SK-N-SH (cell line): Measurements from ENCODE around the gene H6PD. TPM values are rescaled to one million over a fixed set of nuclear protein-coding genes. Genes with fewer than 3 reads are reported as not detected.

Source experiments
- CTCF ChIA-PET: fragments of 300-600, 350-600 bp; formaldehyde crosslinking; extraction: SDS; loops from one replicate; lab custom pipeline; 2021; lab: Yijun Ruan, JAX
- POLR2A ChIA-PET: fragments of 350-600 bp; sonication (Branson Sonifier 250); formaldehyde crosslinking; extraction: SDS; loops from one replicate; lab custom pipeline; 2020; ENCODE audit warnings: antibody characterized with exemption, inconsistent platforms; lab: Yijun Ruan, JAX
- DNase-seq: peaks from one replicate; pipeline ENCODE4 v3.0.0; 2012
- H2AFZ ChIP-seq: fragments of 200-600 bp; sonication (generic); 2 replicates; pipeline ENCODE4 v1.8.1; 2016; ENCODE audit warnings: antibody characterized with exemption, mild to moderate bottlenecking, low read depth
- H3F3A ChIP-seq: fragments of 200-600 bp; sonication (generic); replicated peaks from 2 replicates; pipeline ENCODE3; 2016; ENCODE audit warnings: antibody characterized with exemption, mild to moderate bottlenecking; ENCODE audit not compliant: insufficient read depth
- H3K27ac ChIP-seq, 2 experiments: fragments of 200-500 bp in 1 of 2; fragments of 200-600 bp in 1 of 2; sonication (Bioruptor generic) in 1 of 2; sonication (generic), shearing (Covaris generic) in 1 of 2; 2 replicates each; pipeline versions ENCODE4 v1.5.1 to v1.6.1; 2014 to 2016; ENCODE audit warnings: low read depth in 2 of 2, inconsistent platforms in 1 of 2, low read length in 1 of 2, mild to moderate bottlenecking in 1 of 2, mixed read lengths in 1 of 2
- H3K27me3 ChIP-seq: fragments of 200-600 bp; sonication (generic), shearing (Covaris generic); 2 replicates; pipeline ENCODE4 v1.6.1; 2016; ENCODE audit warnings: mixed run types; ENCODE audit not compliant: insufficient read depth
- H3K36me3 ChIP-seq, 2 experiments: fragments of 200-500 bp in 1 of 2; fragments of 200-600 bp in 1 of 2; sonication (Bioruptor generic) in 1 of 2; sonication (generic) in 1 of 2; replicated peaks in 1 of 2; 2 replicates each; pipeline versions ENCODE3 to v1.5.1; 2014 to 2016; ENCODE audit warnings: low read length in 1 of 2, mild to moderate bottlenecking in 1 of 2; ENCODE audit not compliant: insufficient read depth in 2 of 2, control insufficient read depth in 1 of 2
- H3K4me1 ChIP-seq, 2 experiments: fragments of 200-500 bp in 1 of 2; fragments of 200-600 bp in 1 of 2; sonication (Bioruptor generic) in 1 of 2; sonication (generic), shearing (Covaris generic) in 1 of 2; 2 replicates each; pipeline versions ENCODE4 v1.5.1 to v1.6.1; 2014 to 2016; ENCODE audit warnings: low read depth in 1 of 2, low read length in 1 of 2, mixed run types in 1 of 2; ENCODE audit not compliant: insufficient read depth in 2 of 2, control insufficient read depth in 1 of 2
- H3K4me2 ChIP-seq: fragments of 200-600 bp; sonication (generic), shearing (Covaris generic); 2 replicates; pipeline ENCODE4 v1.6.1; 2017; ENCODE audit warnings: mixed run types
- H3K4me3 ChIP-seq, 2 experiments: fragments of 200-500 bp in 1 of 2; fragments of 200-600 bp in 1 of 2; sonication (Bioruptor generic) in 1 of 2; sonication (generic), shearing (Covaris generic) in 1 of 2; 2 replicates each; pipeline versions ENCODE4 v1.5.1 to v1.8.1; 2014 to 2016; ENCODE audit warnings: low read depth in 2 of 2, inconsistent platforms in 1 of 2, low read length in 1 of 2, mild to moderate bottlenecking in 1 of 2, mixed read lengths in 1 of 2, moderate library complexity in 1 of 2
- H3K79me2 ChIP-seq: fragments of 200-600 bp; sonication (generic); 2 replicates; pipeline ENCODE4 v1.8.1; 2017; ENCODE audit warnings: mild to moderate bottlenecking; ENCODE audit not compliant: insufficient read depth
- H3K9ac ChIP-seq: fragments of 200-600 bp; sonication (generic); 2 replicates; pipeline ENCODE4 v1.6.1; 2017; ENCODE audit warnings: mixed run types
- H3K9me2 ChIP-seq: fragments of 200-600 bp; sonication (generic); 2 replicates; pipeline ENCODE4 v1.6.1; 2017; ENCODE audit warnings: mixed run types
- H3K9me3 ChIP-seq: fragments of 200-600 bp; sonication (generic); 2 replicates; pipeline ENCODE4 v1.6.1; 2017; ENCODE audit warnings: mixed run types, mild to moderate bottlenecking, moderate library complexity
- H4K20me1 ChIP-seq: fragments of 200-600 bp; sonication (generic); 2 replicates; pipeline ENCODE4 v1.6.1; 2017; ENCODE audit warnings: mild to moderate bottlenecking, mixed run types; ENCODE audit not compliant: insufficient read depth
- CTCF ChIP-seq: fragments of 200-600 bp; sonication (generic); IDR thresholded peaks from 2 replicates; pipeline ENCODE4 v1.6.1; 2017; ENCODE audit warnings: antibody characterized with exemption, mild to moderate bottlenecking, moderate library complexity
- EP300 ChIP-seq, 2 experiments: IDR thresholded peaks; 2 replicates each; pipeline versions ENCODE4 v1.4.0 to v1.6.1; 2012; ENCODE audit warnings: borderline replicate concordance in 1 of 2, low read depth in 1 of 2, low read length in 1 of 2
- FOSL2 ChIP-seq: IDR thresholded peaks from 2 replicates; pipeline ENCODE4 v1.4.0; 2012; ENCODE audit warnings: low read depth, mild to moderate bottlenecking, moderate library complexity, borderline replicate concordance
- GABPA ChIP-seq: IDR thresholded peaks from 2 replicates; pipeline ENCODE4 v1.4.0; 2012; ENCODE audit warnings: low read depth, mild to moderate bottlenecking
- IRF3 ChIP-seq: fragments of 150-350 bp; IDR thresholded peaks from 2 replicates; pipeline ENCODE4 v1.6.1; 2016; ENCODE audit warnings: mild to moderate bottlenecking, low read depth, low read length
- MXI1 ChIP-seq: IDR thresholded peaks from 2 replicates; pipeline ENCODE4 v1.6.1; 2012; ENCODE audit warnings: mild to moderate bottlenecking, low read depth, low read length, improper control_type of control experiment
- POLR2AphosphoS5 ChIP-seq: IDR thresholded peaks from 2 replicates; pipeline ENCODE4 v1.6.1; 2012; ENCODE audit warnings: low read depth, low read length
- RXRA ChIP-seq: IDR thresholded peaks from 2 replicates; pipeline ENCODE4 v1.4.0; 2012; ENCODE audit warnings: low read depth, mild to moderate bottlenecking, borderline replicate concordance
- SIN3A ChIP-seq: IDR thresholded peaks from 2 replicates; pipeline ENCODE4 v1.6.1; 2012; ENCODE audit warnings: low read depth, mild to moderate bottlenecking, low read length, moderate library complexity, borderline replicate concordance
- TAF1 ChIP-seq: IDR thresholded peaks from 2 replicates; pipeline ENCODE4 v1.6.1; 2012; ENCODE audit warnings: low read depth, mild to moderate bottlenecking, low read length, moderate library complexity, borderline replicate concordance
- TCF12 ChIP-seq: IDR thresholded peaks from 2 replicates; pipeline ENCODE4 v1.4.0; 2012
- USF1 ChIP-seq: IDR thresholded peaks from 2 replicates; pipeline ENCODE4 v1.4.0; 2012; ENCODE audit warnings: low read depth, borderline replicate concordance
- WGBS: methylation state at CpG from one replicate; pipeline ENCODE4 v1.1.6; 2017; ENCODE audit warnings: low lambda C conversion rate; 5-methylcytosine and 5-hydroxymethylcytosine counted together
- polyA plus RNA-seq, 3 experiments: library from polyadenylated mRNA; depleted of rRNA; stranded (reverse); fragments of >200 nt; gene quantifications; 2 replicates each; pipeline ENCODE4 v1.2.3, GENCODE V29; 2012

Gene H6PD
- polyA plus RNA-seq, 1 of the 3 experiments (the other 2 are of a cell fraction), result 19.1 TPM

- TF ChIP-seq RXRA, result no peak
- TF ChIP-seq USF1, result no peak
- no peak for TF ChIP-seq FOSL2
- TF ChIP-seq MXI1, result no peak
- no peak for TF ChIP-seq EP300 (IDR thresholded peaks at IDR 0.05; ENCODE audit: borderline replicate concordance in 1 of 2, low read depth in 1 of 2, low read length in 1 of 2)
- no peak for TF ChIP-seq GABPA
- no peak for TF ChIP-seq SIN3A
- TF ChIP-seq CTCF, result no peak
- TF ChIP-seq POLR2AphosphoS5, result no peak
- TF ChIP-seq TAF1, result no peak
- no peak for TF ChIP-seq IRF3
- no peak for TF ChIP-seq TCF12
- Histone ChIP-seq H3K9me2 (no peaks in the 10 kb centered on the region), H3K36me3 (peaks cover 0 to 25% of the 10 kb centered on the region in 2 experiments), H3K4me2 (no peak overlapping the region), H3K27ac (no peak overlapping the region), H3K9me3 (no peaks in the 10 kb centered on the region), H4K20me1 (no peaks in the 10 kb centered on the region), H3K4me3 (no peak overlapping the region), H3F3A (no peaks in the 10 kb centered on the region), H3K9ac (no peak overlapping the region), H3K4me1 (peaks cover 0 to 9% of the 10 kb centered on the region in 2 experiments; a peak in 1 of 4 replicates), H3K27me3 (no peaks in the 10 kb centered on the region), H2AFZ (no peak overlapping the region), H3K79me2 (no peaks in the 10 kb centered on the region)
- CTCF ChIA-PET, result interaction anchor here (1.3 to 2.8 kb wide), 3 partner anchors 12 to 245 kb away, joined by 4 to 15 read pairs (median 7); partner anchors contain the start of gene H6PD
- 94% methylated on average over 5 of the region's 5 CpGs for WGBS
- no peak for DNase-seq
- POLR2A ChIA-PET, result no interaction called here
Measured at GRCh38 chr1:9246215-9246614, 11.6 kb downstream of the H6PD start.
